Measurements from ENCODE around the gene GRHL1. TPM values are rescaled to one million over a fixed set of nuclear protein-coding genes. Genes with fewer than 3 reads are reported as not detected.

The GRHL1 gene
- total RNA-seq, 3 donors from 2014 or later: 0.41 to 2.0 (median 1.9) TPM

GRCh38 chr2:9996321-9996720 is 44.8 kb downstream of the GRHL1 start:
- intact Hi-C loops (cut with DNase I, micrococcal nuclease): no loop called here
- DNase-seq: no peak
- Histone ChIP-seq H3K4me3 (no peak overlapping the region), H3K36me3 (ENCODE audit: low read depth) (no peaks in the 10 kb centered on the region), H3K4me1 (ENCODE audit: low read depth) (no peaks in the 10 kb centered on the region), H3K9me3 (no peaks in the 10 kb centered on the region)
- ATAC-seq: no peak
- no peak for TF ChIP-seq CTCF (IDR thresholded peaks at IDR 0.05)

- intact Hi-C loops (cut with DNase I, micrococcal nuclease): no loop called here
- DNase-seq: no peak
Observed at GRCh38 chr2:9997936-9998335, 46.4 kb downstream of the GRHL1 start.

GRCh38 chr2:9998916-9999654 is 47.6 kb downstream of the GRHL1 start:
- no peak overlapping the region for H3K4me3 ChIP-seq
- intact Hi-C loops (cut with DNase I, micrococcal nuclease): no loop called here
- ATAC-seq: no peak
- TF ChIP-seq CTCF (IDR thresholded peaks at IDR 0.05): no peak
- H3K9me3 ChIP-seq: no peaks in the 10 kb centered on the region
- DNase-seq: peak in 1 of 3 donors; percentile 22
- H3K36me3 ChIP-seq (ENCODE audit: low read depth): no peaks in the 10 kb centered on the region
- H3K4me1 ChIP-seq (ENCODE audit: low read depth): no peaks in the 10 kb centered on the region

More at GRCh38 chr2:9997936-9998335, 46.4 kb downstream of the GRHL1 start:
- Histone ChIP-seq H3K4me1 (ENCODE audit: low read depth) (no peaks in the 10 kb centered on the region), H3K9me3 (no peaks in the 10 kb centered on the region), H3K4me3 (no peak overlapping the region), H3K36me3 (ENCODE audit: low read depth) (no peaks in the 10 kb centered on the region)
- no peak for ATAC-seq
- TF ChIP-seq CTCF (IDR thresholded peaks at IDR 0.05): no peak

- ATAC-seq (no peak), DNase-seq (no peak)
- Histone ChIP-seq H3K9me3 (no peaks in the 10 kb centered on the region), H3K4me1 (ENCODE audit: low read depth) (no peaks in the 10 kb centered on the region), H3K4me3 (no peak overlapping the region), H3K36me3 (ENCODE audit: low read depth) (no peaks in the 10 kb centered on the region)
- intact Hi-C loops (cut with DNase I, micrococcal nuclease): no loop called here
- no peak for TF ChIP-seq CTCF (IDR thresholded peaks at IDR 0.05)
Observed at GRCh38 chr2:9999693-10000092, 48.2 kb downstream of the GRHL1 start.

- intact Hi-C loops (cut with DNase I, micrococcal nuclease): no loop called here
- Histone ChIP-seq H3K4me1 (ENCODE audit: low read depth) (no peaks in the 10 kb centered on the region), H3K36me3 (ENCODE audit: low read depth) (no peaks in the 10 kb centered on the region), H3K9me3 (no peaks in the 10 kb centered on the region), H3K4me3 (no peak overlapping the region)
- ATAC-seq (no peak), DNase-seq (peak in 1 of 3 donors; percentile 2)
- no peak for TF ChIP-seq CTCF (IDR thresholded peaks at IDR 0.05)
Observed at GRCh38 chr2:10000541-10000940, 49.0 kb downstream of the GRHL1 start.

All from mucosa of descending colon (tissue), 3 donors.